ENCODE data around the gene NBEA. TPM values are rescaled to one million over a fixed set of nuclear protein-coding genes. Genes with fewer than 3 reads are reported as not detected.

Gene NBEA
- total RNA-seq, 6 experiments from 2014 or later = 5.6 to 9.6 (median 6.9) TPM

DNA sequence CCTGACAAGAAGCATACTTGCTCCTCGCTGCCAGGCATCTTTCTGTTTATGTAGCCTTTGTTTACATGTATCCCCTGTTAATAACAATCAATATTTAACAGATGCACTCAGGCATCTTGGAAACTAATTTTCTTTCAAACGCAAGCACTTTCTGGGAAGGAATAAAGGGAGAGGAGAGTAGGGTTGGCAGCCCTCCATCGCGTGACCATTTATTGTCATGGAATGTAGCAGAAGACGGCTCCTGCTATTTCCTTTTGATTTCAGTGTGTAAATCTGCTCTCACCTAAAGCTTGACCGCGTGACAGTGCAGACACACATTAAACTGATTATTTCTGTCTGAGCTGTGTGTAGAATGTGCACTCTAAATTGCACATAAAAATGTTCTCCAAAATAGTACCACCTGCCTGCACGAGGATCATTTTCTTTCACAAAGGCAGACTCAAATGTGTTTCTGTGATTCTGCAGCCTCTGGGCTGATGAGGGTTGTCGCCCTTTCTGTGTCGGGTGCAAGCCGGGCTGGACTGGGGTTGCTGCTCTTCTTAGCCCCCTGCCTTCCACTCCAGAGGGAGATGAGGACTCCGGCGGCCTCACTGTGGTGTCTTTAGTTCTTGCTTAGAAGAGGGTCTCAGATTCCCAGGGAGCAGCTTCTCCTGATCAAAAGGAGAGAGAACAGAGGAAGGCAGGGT lies 757.9 kb downstream of the NBEA start:
- Mint-ChIP-seq H3K27ac (peak overlapping the region; percentile 91), H3K27me3 (ENCODE audit: insufficient read depth) (no peaks in the 10 kb centered on the region), H3K4me1 (ENCODE audit: low read depth) (peaks cover 83% of the 10 kb centered on the region), H3K36me3 (ENCODE audit: low read depth) (no peaks in the 10 kb centered on the region), H3K9me3 (no peaks in the 10 kb centered on the region), H3K4me3 (peak overlapping the region; percentile 82)
- TF ChIP-seq, protein P1, sequence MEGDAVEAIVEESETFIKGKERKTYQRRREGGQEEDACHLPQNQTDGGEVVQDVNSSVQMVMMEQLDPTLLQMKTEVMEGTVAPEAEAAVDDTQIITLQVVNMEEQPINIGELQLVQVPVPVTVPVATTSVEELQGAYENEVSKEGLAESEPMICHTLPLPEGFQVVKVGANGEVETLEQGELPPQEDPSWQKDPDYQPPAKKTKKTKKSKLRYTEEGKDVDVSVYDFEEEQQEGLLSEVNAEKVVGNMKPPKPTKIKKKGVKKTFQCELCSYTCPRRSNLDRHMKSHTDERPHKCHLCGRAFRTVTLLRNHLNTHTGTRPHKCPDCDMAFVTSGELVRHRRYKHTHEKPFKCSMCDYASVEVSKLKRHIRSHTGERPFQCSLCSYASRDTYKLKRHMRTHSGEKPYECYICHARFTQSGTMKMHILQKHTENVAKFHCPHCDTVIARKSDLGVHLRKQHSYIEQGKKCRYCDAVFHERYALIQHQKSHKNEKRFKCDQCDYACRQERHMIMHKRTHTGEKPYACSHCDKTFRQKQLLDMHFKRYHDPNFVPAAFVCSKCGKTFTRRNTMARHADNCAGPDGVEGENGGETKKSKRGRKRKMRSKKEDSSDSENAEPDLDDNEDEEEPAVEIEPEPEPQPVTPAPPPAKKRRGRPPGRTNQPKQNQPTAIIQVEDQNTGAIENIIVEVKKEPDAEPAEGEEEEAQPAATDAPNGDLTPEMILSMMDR (IDR thresholded peaks at IDR 0.05) = no peak
- DNase-seq = peak; percentile 70

DNA sequence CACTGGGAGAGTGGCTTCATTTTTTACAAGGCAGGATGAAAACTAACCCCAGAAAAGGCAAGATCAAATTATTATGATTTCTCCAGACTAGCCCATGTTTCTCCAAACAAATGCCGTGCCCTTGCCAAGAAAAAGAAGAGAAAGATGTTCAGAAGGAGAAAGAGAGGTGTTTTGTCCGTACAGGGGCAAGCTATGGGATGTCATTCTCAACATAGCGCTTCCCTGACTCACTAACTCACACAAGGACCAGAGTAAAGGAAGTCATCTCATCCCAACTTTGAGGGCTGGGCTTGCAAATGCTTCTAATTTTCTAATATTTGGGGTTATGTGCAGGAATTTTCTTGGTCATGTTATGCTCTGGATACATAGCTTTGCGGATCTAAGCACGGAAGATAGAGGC lies 758.6 kb downstream of the NBEA start:
- Mint-ChIP-seq H3K4me1 (ENCODE audit: low read depth) (peaks cover 83% of the 10 kb centered on the region), H3K36me3 (ENCODE audit: low read depth) (no peaks in the 10 kb centered on the region), H3K4me3 (peak overlapping the region; percentile 82), H3K9me3 (no peaks in the 10 kb centered on the region), H3K27me3 (ENCODE audit: insufficient read depth) (0 out of 2 replicates have a peak, but pooled peaks cover under 1% of the 10 kb centered on the region), H3K27ac (peak overlapping the region; percentile 91)
- TF ChIP-seq, protein P1 (IDR thresholded peaks at IDR 0.05) = no peak
- peak; percentile 79 for DNase-seq

DNA sequence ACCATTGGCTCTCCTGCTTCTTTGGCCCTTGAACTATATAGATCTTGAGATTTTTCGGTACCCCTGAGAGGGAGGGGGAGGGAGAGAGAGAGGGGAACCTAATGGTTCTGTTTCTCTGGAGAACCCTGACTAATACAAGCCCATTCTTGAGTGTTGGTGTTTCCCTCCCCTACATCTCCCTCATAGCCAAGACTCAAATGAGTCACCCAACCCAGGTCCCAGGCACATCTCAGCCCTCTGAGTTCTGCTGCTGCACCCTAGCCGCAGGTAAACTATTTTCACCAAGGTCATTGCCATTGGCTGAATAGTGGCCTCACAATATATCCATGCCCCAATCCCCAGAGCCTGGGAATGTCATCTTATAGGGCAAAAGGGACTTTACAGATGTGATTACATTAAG lies 760.2 kb downstream of the NBEA start:
- H3K9me3 Mint-ChIP-seq = no peaks in the 10 kb centered on the region
- H3K36me3 Mint-ChIP-seq (ENCODE audit: low read depth) = no peaks in the 10 kb centered on the region
- no peak for DNase-seq
- TF ChIP-seq, protein P1 (IDR thresholded peaks at IDR 0.05) = no peak
- H3K4me1 Mint-ChIP-seq (ENCODE audit: low read depth) = peaks cover 74% of the 10 kb centered on the region
- H3K27me3 Mint-ChIP-seq (ENCODE audit: insufficient read depth) = 0 out of 2 replicates have a peak, but pooled peaks cover 1% of the 10 kb centered on the region
- H3K4me3 Mint-ChIP-seq = no peak overlapping the region
- peak overlapping the region; percentile 55 for H3K27ac Mint-ChIP-seq

DNA sequence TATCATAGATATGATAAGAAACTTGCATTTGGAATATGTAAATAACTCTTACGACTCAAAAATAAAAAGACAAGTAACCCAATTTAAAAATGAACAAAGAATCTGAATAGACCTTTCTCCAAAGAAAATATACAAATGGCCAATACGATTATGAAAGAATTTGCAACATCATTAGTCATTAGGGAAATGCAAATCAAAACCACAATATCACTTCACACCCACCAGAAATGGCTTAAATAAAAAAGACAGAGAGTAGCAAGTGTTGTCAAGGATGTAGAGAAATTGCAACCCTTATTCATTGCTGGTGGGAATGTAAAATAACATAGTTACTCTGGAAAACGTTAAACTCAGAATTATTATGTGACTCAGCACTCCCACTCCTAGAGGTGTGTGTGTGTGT lies 761.0 kb downstream of the NBEA start:
- no peak for DNase-seq
- no peak overlapping the region for H3K27ac Mint-ChIP-seq
- H3K4me3 Mint-ChIP-seq = no peak overlapping the region
- TF ChIP-seq, protein P1 (IDR thresholded peaks at IDR 0.05) = no peak
- no peaks in the 10 kb centered on the region for H3K9me3 Mint-ChIP-seq
- H3K36me3 Mint-ChIP-seq (ENCODE audit: low read depth) = no peaks in the 10 kb centered on the region
- 0 out of 2 replicates have a peak, but pooled peaks cover 1% of the 10 kb centered on the region for H3K27me3 Mint-ChIP-seq (ENCODE audit: insufficient read depth)
- peaks cover 68% of the 10 kb centered on the region for H3K4me1 Mint-ChIP-seq (ENCODE audit: low read depth)

DNA sequence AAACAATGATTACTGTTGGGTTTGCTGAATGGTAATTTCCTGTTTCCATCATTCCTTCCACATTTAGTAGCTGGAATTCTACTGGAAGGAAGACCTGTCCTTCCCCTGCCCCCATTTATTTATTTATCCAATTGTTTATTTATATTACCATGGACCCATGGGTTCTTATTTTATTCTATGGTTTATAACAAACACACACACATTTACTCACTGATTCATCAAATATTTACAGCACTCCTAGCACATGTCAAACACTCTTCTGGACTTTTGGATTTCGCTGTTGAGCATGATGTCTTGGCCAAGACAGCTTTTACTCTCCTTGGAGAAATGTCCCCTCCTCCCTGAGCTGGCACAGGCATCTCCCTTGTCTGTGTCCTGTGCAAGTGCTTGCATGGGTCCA lies 762.3 kb downstream of the NBEA start:
- TF ChIP-seq, protein P1 (IDR thresholded peaks at IDR 0.05) = no peak
- Mint-ChIP-seq H3K4me3 (no peak overlapping the region), H3K4me1 (ENCODE audit: low read depth) (peaks cover 55% of the 10 kb centered on the region), H3K27ac (no peak overlapping the region), H3K36me3 (ENCODE audit: low read depth) (no peaks in the 10 kb centered on the region), H3K9me3 (no peaks in the 10 kb centered on the region), H3K27me3 (ENCODE audit: insufficient read depth) (0 out of 2 replicates have a peak, but pooled peaks cover 1% of the 10 kb centered on the region)
- DNase-seq = no peak

Measured in HFFc6 (cell line).